DMS153 treated with DMSO at 0.1 percent for 48 hours (cell line): Measurements from ENCODE around the gene CES1.
"Not testable (repeated sequence)": the region's sequence is repeated elsewhere in the genome, so short reads cannot be mapped to it uniquely, and the experiment has no call there.

ENCODE experiments used
- DNase-seq: peaks from one replicate; lab custom pipeline; 2025; ENCODE audit not compliant: unreplicated experiment; lab: John Stamatoyannopoulos, UW

CES1 gene

DNA sequence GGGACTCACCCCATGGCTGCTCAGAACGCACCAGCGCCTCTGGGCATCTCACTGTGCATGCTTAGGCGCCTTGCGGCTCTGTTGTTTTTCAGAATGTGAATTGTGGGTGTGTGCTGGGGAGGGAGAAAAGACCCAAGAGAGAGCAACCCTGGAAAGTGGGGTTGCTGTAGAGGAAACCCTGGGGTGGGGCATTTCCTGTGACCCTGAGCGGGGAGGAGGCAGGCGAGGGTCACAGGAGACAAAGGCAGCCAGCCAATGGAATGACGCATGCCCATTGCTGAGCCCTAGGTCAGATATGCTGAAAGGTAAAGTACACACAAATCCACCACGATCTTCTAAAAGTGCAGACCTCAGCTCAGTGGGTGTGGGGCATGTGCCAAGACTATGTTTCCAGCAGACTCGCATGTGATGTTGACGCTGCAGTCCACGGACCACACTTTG lies 39.9 kb downstream of the CES1 start:
- DNase-seq, result not testable (repeated sequence)

DNA sequence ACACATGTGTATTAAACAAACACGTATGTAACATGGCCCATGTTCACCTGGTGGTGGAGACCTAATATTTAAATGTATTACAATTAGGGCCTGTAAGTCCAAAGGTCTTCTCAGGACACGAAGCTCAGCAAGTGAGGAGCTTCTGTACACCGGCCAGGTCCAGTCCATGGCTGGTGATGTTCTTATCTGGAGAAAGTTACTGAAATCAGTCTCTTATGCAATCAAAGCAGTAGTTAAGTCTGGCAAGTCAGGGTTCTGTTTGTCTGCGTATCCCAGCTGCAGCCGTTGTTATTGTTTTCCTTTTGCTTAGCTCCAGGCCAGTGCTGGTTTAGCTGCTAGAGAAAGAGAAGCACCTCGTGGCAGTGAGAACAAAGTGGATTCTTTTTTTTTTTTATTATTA lies 41.4 kb downstream of the CES1 start:
- not testable (repeated sequence) for DNase-seq

DNA sequence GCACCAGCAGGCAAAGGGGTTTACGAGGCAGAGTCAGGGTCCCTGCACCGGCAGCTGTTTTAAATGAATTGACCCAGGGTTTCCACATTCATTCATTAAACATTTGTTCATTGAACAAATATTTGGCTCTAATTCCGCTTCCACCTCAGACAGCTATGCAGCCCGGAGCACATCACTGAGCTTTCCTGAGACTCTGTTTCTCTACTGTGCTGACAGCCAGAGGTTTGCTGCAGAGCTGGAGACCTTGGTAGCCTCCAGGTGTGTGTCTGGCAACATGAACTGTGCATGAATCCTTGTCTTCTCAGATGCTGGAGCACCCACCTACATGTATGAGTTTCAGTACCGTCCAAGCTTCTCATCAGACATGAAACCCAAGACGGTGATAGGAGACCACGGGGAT lies 42.7 kb downstream of the CES1 start:
- DNase-seq, result not testable (repeated sequence)

DNA sequence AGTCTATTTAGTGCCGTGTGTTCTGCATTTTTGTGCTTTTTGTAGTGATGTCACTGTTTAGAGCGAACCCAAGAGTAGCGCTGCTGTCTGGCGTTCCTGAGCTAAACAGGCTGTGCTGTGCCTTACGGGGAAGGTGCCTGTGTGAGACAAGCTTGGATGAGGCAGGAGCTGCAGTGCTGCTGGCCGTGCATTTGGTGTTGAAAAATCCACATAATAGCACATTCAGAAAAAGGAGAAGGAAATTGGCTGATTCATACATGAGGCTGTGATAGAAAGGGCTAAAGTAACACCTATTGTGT lies 50.2 kb downstream of the CES1 start:
- DNase-seq, result not testable (repeated sequence)

DNA sequence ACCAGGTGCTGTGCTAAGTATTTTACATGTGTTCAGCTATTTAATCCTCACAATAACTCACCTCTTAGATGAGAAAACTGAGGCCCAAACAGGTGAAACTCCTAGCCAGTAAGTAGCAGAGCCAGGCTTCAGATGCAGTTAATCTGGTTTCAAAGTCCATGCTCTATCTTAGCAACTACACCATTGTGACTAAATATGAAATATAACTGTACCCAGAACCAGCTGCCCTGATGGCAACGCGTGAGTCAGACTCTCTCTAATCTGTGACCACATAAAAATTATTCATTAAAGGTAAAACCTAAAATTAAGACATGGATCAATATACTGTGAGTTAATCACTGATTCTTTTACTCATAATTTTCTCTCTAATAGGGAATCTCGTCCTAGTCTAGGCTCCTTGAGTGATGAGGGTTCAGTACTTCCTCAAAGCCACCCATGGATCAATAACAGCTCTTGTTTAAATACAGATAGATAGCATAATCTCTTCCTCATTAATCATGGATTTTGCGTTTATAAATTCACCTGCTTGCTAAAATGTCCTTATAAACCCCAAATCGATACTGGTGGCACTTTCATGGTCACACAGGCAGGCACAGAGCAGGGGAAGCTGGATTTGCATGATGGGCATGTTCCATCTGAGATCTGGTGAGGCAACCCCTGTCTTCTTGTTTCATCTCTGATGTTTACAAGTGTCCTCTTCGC lies 50.7 kb downstream of the CES1 start:
- not testable (repeated sequence) for DNase-seq

DNA sequence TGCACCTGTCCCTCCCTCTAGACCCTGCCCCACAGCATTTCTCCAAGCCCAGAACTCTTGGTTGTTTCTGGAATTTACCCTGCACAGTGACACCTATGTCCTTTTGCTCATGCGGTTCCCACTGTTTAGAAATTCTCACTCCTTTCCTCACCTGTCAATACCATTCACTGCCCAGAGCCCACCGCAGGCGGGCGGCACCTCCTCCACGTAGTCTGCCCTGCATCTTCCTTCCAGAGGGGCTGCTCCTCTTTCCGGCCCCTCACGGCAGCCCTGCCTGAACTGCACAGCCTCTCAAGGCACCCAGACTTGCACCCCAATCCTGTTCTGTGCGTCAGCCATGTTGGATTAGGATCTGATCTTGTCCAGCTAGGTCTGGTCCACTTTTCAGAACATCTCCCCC lies 51.4 kb downstream of the CES1 start:
- not testable (repeated sequence) for DNase-seq

DNA sequence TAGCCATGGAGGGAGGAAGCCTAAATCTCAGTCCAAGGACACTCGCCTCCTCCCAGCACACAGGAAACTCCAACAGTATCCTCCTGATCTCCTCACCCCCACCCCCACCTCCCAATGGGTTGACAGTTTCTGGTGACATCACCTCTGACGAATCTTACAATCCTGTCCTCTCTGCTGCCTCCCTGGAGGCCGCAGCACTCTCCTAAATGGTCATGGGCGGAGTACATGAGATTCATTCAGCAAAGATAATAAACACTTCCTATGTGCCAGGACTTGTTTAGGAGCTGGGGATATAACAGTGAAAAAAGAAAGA lies 52.8 kb downstream of the CES1 start:
- not testable (repeated sequence) for DNase-seq

DNA sequence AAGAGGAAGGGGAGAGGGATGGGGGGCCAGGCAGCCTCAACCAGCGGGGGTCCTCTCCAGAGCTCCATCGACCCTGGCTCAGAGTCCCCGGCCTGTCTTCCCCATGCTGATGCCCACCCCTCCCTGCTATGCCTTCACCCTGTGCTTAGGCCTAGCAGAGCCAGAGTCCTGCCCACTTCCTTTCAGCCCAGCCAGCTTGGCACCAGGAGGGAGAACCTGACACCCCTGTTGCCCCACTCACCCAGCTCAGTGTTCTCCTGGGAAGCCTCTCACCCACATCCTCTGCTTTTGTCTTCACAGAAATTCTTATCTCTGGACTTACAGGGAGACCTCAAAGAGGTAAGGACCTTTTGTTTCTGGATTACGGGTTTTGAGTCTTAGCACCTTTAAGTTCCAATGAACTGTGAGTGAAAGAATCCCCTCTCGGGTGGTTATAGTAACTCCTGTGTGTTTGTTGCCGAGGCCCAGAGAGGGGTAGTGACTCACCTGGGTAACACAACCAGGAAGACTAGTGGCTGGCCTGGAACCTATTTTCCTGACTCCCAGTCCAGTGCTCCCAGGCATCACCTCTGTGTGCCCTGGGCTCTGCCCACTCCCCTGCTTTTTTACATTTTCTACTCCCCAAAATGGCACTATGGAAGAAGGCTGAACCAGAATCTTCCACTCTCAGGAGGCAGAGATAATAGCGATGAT lies 53.3 kb downstream of the CES1 start:
- DNase-seq, result peak; percentile 4

DNA sequence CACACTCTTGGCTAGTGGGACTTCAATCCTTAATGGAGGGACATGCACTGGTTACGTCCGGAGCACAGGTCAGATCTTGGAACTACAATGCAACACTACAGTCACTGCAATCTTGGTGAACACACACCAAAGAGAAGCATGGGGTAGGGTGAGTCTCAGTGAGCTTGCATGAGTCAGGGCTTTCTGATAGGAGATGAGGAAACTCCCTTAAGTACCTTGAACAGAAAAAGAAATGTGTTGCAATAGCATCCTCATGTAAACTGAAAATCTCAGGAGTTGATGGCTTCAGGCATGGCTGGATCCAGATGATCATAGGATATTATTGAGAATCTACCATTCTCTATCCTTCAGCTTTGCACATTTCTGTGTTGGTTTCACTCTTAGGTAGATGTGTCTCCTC lies 54.1 kb downstream of the CES1 start:
- no peak for DNase-seq

DNA sequence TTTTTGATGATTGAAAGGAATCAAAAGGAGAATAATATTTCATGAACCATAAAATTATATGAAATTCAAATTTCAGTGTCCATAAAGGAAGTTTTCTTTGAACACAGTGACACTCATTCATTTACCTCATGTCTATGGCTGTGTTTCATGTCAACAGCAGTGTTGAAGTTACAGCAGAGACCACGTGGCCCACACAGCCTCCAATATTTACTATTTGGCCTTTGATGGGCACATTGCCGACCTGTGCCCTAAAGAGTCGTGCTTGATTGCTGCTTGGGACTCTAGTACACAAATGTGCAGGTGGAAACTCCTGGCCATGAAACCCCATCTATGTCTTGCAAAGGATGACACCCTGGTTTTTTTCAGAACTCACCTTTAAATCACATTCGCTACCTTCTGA lies 57.0 kb downstream of the CES1 start:
- no peak for DNase-seq

DNA sequence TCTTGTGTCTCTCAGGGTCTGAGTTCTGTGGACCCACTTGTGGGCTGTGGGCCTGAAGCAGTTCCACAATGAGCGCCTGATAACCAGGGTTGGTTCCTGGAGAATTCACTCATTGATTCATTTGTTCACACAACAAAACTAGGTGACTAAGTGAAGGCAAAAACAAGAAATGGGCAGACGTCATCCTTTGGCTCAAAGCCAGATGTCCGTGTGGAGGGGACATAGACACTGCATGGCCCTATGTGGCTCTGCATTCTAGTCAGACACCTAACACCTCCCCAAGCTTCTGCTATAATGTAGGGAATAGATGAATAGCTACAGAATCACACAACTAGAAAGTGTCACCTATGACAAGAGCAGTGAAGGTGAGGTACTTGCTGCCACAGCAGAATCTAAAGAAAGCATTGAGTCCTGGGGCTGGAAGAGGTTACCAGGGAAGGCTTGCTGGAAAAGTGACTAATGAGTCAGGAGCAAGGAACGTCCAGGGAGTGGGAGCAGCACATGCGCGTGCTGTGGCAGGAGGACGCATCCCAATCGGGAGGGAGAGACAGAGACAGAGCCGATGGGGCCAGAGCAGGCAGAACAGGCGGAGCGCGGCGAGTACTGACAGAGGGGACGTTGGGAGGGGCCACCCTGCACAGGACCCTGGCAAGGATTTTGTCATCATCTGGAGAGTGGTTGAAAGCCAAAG lies 58.9 kb downstream of the CES1 start:
- no peak for DNase-seq

DNA sequence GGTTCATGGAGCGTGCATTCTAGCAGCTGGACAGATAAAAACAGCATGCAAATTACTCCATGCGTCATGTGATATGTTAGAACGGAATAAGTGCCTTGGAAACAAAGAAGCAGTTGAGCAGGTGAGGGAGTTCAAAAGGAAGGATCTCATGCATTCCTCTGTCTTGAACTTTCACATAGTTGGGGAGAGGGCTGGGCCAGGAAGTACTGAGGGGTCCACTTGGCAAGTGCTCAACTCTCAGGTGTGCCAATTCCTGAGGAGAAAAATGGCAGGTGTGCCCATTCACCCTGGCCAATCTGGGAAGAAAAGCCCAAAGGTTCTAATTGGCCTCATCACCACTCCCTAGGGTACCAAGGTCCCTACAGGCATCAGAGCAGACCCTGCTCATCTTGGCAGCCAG lies 67.7 kb downstream of the CES1 start:
- no peak for DNase-seq

DNA sequence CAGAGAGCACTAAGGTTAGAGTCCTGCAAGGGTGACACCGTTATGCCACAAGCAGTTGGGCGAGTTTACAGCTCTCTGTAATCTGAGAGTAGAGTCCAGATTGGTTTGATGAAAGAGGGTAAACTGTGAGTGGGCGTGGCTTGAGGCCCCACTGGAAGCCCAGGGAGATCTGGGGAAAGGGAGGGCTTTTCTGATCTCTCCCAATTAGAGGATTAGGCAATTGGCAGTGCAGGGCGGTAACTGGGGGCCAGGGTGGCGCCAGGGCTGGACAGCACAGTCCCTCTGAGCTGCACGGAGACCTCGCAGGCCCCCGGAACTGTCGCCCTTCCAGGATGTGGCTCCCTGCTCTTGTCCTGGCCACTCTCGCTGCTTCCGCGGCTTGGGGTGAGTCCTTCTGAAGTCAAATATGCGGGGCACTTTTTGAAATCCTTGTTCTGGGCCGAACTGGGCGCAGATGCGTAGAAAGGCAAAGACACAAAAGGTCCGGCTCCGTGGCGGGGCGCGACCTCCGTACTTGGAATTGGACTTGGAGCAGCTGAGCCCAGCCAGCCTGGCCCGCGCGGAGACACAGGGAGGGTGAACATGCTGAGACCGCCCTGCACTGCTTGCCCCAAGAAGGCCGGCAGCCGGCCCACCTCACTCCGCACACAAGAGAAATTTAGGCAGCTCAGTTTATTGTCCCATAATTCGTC lies 72.4 kb downstream of the CES1 start:
- no peak for DNase-seq

DNA sequence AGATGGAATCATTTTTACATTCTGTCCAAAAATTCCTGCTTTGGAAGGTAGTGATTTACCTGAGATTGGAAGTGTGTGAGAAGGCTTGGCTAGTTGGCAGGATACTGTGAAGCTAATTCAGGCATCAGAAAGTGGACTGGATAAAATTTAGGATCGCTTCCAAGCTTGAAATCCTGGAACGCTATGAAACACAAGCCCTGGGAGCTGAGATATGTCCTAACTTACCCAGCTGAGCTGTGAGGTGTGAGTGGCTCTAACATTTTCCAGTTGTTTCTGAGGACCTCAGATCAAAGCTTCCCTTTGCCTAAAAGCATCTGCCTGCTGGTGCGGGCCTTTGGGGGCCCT lies 73.0 kb downstream of the CES1 start:
- DNase-seq, result not testable (repeated sequence)

DNA sequence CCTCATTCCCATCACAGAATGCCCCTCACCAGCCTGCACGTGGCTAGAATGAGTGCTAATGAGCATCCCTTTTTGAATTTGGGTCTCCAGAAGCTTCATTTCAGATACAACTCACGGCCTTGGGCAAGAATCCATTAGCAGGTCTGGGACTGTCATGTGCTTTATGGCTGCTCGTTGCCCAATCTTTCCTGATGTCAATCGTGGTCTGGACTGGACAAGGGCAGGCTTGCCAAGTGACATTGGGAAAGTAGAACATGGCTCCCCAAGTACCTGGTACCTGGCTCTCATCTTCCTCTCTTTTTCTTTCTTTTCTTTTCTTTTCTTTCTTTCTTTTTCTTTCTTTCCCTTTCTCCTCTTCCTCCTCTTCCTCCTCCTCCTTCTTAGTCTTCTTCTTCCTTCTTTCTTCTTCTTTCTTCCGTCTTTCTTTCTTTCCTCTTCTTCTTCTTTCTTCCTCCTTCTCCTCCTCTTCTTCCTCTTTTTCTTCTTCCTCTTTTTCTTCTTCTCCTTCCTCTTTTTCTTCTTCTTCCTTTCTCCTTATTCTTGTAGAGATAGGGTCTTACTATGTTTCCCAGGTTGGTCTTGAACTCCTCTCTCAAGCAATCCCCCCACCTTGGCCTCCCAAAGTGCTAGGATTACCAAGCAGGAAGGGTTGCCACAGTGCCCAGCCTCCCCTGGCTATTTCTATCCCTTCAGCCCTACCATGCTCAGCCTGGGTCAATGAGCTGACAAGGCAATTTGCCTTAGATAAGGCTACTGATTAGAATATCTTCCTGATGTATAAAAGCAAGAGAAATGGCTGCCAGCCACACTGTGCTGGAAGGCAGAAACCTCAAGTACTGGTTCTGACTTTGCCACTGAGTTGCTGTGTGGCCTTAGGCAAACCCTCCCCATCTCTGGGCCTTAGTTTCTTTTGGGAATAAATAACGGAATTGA lies 75.0 kb downstream of the CES1 start:
- DNase-seq, result not testable (repeated sequence)

DNA sequence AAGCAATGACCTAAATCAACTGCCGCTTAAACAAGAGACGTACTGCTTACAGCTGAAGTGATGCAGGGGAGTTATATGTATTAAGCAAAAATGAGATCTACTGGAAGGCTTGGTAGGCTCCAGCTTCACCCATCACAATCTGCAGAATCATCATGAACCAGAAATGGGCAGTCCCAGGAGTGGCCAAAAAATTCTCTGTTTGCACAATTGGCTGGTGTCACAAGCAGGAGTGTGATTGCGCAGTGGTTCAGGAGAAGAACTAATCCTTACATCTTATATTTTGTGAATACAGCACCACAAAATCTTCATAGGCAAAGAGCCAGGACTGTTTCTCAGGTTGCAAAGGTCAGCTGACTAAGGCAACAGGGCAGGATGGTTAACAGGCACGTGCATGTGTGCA lies 75.9 kb downstream of the CES1 start:
- DNase-seq, result no peak

DNA sequence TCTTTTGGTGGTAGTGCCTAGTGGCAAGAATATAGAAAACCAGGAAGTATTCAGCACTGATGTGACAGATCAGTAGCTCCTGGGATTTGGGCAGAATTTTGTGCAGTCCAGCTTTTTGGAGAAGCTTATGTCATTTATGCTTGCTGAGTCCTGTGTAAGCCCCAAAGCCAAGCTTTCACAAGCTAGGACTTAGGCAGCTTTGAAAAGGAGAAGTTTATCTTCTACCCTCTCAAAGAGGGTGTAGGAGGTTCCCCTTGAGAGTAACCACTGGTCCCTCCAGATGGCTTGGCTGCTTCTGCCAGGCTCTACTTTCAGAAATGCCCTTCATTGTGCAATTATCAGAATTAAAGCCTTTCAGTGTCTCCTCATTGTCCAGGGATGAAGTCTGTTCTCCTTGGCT lies 78.8 kb downstream of the CES1 start:
- no peak for DNase-seq

DNA sequence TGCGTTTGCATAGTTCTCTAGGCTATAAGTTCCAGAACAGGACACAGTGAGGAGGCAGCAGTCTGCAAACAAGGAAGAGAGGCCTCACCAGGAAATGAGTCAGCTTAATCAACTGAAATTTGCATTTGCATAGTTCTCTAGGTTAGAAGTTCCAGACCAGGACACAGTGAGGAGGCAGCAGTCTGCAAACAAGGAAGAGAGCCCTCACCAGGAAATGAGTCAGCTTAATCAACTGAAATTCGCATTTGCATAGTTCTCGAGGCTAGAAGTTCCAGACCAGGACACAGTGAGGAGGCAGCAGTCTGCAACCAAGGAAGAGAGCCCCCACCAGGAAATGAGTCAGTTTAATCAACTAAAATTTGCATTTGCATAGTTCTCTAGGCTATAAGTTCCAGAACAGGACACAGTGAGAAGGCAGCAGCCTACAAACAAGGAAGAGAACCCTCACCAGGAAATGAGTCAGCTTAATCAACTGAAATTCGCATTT lies 79.7 kb downstream of the CES1 start:
- DNase-seq, result not testable (repeated sequence)
